GM04503 (cell line): ENCODE data around the gene CCNY.

Experiments
- DNase-seq: peaks from one replicate; pipeline ENCODE4 v3.0.0-alpha.2; 2012; ENCODE audit warnings: low read depth

Gene CCNY

GRCh38 chr10:35331894-35332640, 4.2 kb upstream of the CCNY start:
- peak; percentile 60 for DNase-seq

- no peak for DNase-seq
These were observed 2.0 kb upstream of the CCNY start for GRCh38 chr10:35334297-35334696.

- DNase-seq, result no peak
These were observed 901 bp upstream of the CCNY start for GRCh38 chr10:35335133-35336083.

- no peak for DNase-seq
These were observed 863 bp downstream of the CCNY start for GRCh38 chr10:35336921-35337823.

GRCh38 chr10:35339942-35340341, 3.6 kb downstream of the CCNY start:
- DNase-seq, result no peak

- DNase-seq, result no peak
These were observed 4.7 kb downstream of the CCNY start for GRCh38 chr10:35340975-35341374.

- no peak for DNase-seq
These were observed 5.2 kb downstream of the CCNY start for GRCh38 chr10:35341521-35341920.

GRCh38 chr10:35342183-35342753, 6.0 kb downstream of the CCNY start:
- DNase-seq, result no peak

GRCh38 chr10:35343739-35344138, 7.4 kb downstream of the CCNY start:
- DNase-seq, result no peak

GRCh38 chr10:35345383-35345742, 9.1 kb downstream of the CCNY start:
- no peak for DNase-seq

GRCh38 chr10:35346248-35346647, 9.9 kb downstream of the CCNY start:
- DNase-seq, result no peak

GRCh38 chr10:35347121-35347562, 10.8 kb downstream of the CCNY start:
- no peak for DNase-seq

GRCh38 chr10:35347899-35348608, 11.7 kb downstream of the CCNY start:
- no peak for DNase-seq

- no peak for DNase-seq
These were observed 12.5 kb downstream of the CCNY start for GRCh38 chr10:35348609-35349388.

- DNase-seq, result no peak
These were observed 13.1 kb downstream of the CCNY start for GRCh38 chr10:35349389-35349915.

GRCh38 chr10:35351021-35351420, 14.7 kb downstream of the CCNY start:
- no peak for DNase-seq

- no peak for DNase-seq
These were observed 15.8 kb downstream of the CCNY start for GRCh38 chr10:35352097-35352496.

GRCh38 chr10:35352512-35352911, 16.2 kb downstream of the CCNY start:
- DNase-seq, result no peak

- no peak for DNase-seq
These were observed 17.1 kb downstream of the CCNY start for GRCh38 chr10:35353395-35353794.

GRCh38 chr10:35353805-35354204, 17.5 kb downstream of the CCNY start:
- DNase-seq, result no peak
